GM12865 (cell line): ENCODE results near the gene ASIP.
"Not testable (repeated sequence)": the region's sequence is repeated elsewhere in the genome, so short reads cannot be mapped to it uniquely, and the experiment has no call there.

ENCODE experiments used
- DNase-seq: peaks from one replicate; pipeline ENCODE4 v3.0.0; 2010; ENCODE audit warnings: low read depth
- H3K4me3 ChIP-seq: 2 replicates; pipeline ENCODE4 v1.5.1; 2011; ENCODE audit warnings: mild to moderate bottlenecking, low read depth, low read length, control low read depth
- CTCF ChIP-seq: IDR thresholded peaks from 2 replicates; pipeline ENCODE4 v1.5.1; 2011; ENCODE audit warnings: low read length, control low read depth, low read depth, inconsistent platforms; ENCODE audit not compliant: insufficient read depth; ENCODE audit errors: missing control alignments

The ASIP gene

GRCh38 chr20:34240693-34241615 is at the start of gene ASIP:
ASIP (plus strand) TSS chr20:34241423; CDS start chr20:34260375, 18,952 bp downstream.
- DNase-seq: no peak
- no peak within 1 kb of the TSS for H3K4me3 ChIP-seq
- no peak for TF ChIP-seq CTCF

GRCh38 chr20:34193051-34193450 is 48.2 kb upstream of the ASIP start:
- no peak overlapping the region for H3K4me3 ChIP-seq
- no peak for TF ChIP-seq CTCF
- DNase-seq: no peak

GRCh38 chr20:34199183-34199582 is 42.0 kb upstream of the ASIP start:
- no peak for TF ChIP-seq CTCF
- H3K4me3 ChIP-seq: no peak overlapping the region
- DNase-seq: no peak

- TF ChIP-seq CTCF: no peak
- DNase-seq: no peak
- H3K4me3 ChIP-seq: no peak overlapping the region
Observed at GRCh38 chr20:34200023-34200422, 41.2 kb upstream of the ASIP start.

- no peak for TF ChIP-seq CTCF
- no peak for DNase-seq
- no peak overlapping the region for H3K4me3 ChIP-seq
Observed at GRCh38 chr20:34201531-34201930, 39.7 kb upstream of the ASIP start.

GRCh38 chr20:34205172-34205880 is 35.9 kb upstream of the ASIP start:
- not testable (repeated sequence) for H3K4me3 ChIP-seq, DNase-seq

GRCh38 chr20:34209111-34209510 is 32.1 kb upstream of the ASIP start:
- DNase-seq: no peak
- no peak overlapping the region for H3K4me3 ChIP-seq
- no peak for TF ChIP-seq CTCF
